SK-N-SH treated with all-trans-retinoic acid at 6 μM for 48 hours (cell line): ENCODE measurements around the gene TNPO2.
A peak's percentile ranks its signal among the peaks of the same experiment; 100 is the strongest.

Experiments
- ATAC-seq: fragments of 200-7000 bp; cut with Tn5 transposase; 3 replicates; pipeline ENCODE4 v1.9.1; 2020; ENCODE audit warnings: mild to moderate bottlenecking, moderate library complexity
- ARNTL ChIP-seq: fragments of 450-650 bp; formaldehyde crosslinking; IDR thresholded peaks from 2 replicates; pipeline ENCODE4 v1.5.0; 2020; ENCODE audit warnings: low read depth, mild to moderate bottlenecking, moderate library complexity, borderline replicate concordance
- BACH2 ChIP-seq: fragments of 250-450 bp; sonication (Bioruptor Pico); IDR thresholded peaks from 2 replicates; pipeline ENCODE4 v1.9.0; 2021; ENCODE audit warnings: mild to moderate bottlenecking, borderline replicate concordance
- CSDC2 ChIP-seq: fragments of 250-450 bp; sonication (Bioruptor Pico); IDR thresholded peaks from 2 replicates; pipeline ENCODE4 v1.5.0; 2020; ENCODE audit warnings: mild to moderate bottlenecking, moderate library complexity
- ESRRG ChIP-seq: fragments of 250-450 bp; sonication (Bioruptor Pico); IDR thresholded peaks from 2 replicates; pipeline ENCODE4 v1.6.1; 2021; ENCODE audit warnings: mild to moderate bottlenecking
- GLIS3 ChIP-seq: fragments of 250-450 bp; sonication (Bioruptor Pico); IDR thresholded peaks from 2 replicates; pipeline ENCODE4 v1.5.0; 2020; ENCODE audit warnings: mild to moderate bottlenecking, moderate library complexity
- ISL1 ChIP-seq: fragments of 250-450 bp; sonication (Bioruptor Pico); IDR thresholded peaks from 2 replicates; pipeline ENCODE4 v2.1.2; 2022; ENCODE audit warnings: mild to moderate bottlenecking, moderate library complexity
- OSR1 ChIP-seq: fragments of 250-450 bp; sonication (Bioruptor Pico); IDR thresholded peaks from 2 replicates; pipeline ENCODE4 v1.8.0; 2022; ENCODE audit warnings: moderate library complexity, mild to moderate bottlenecking, inconsistent platforms
- PPARA ChIP-seq: fragments of 250-450 bp; sonication (Bioruptor Pico); IDR thresholded peaks from 2 replicates; pipeline ENCODE4 v1.5.0; 2020; ENCODE audit warnings: mild to moderate bottlenecking, borderline replicate concordance
- RARB ChIP-seq: fragments of 250-450 bp; sonication (Bioruptor Pico); IDR thresholded peaks from 2 replicates; pipeline ENCODE4 v1.8.0; 2021; ENCODE audit warnings: mild to moderate bottlenecking, moderate library complexity
- SNAI2 ChIP-seq: fragments of 250-450 bp; sonication (Bioruptor Pico); IDR thresholded peaks from 2 replicates; pipeline ENCODE4 v1.5.0; 2020; ENCODE audit warnings: mild to moderate bottlenecking, moderate library complexity
- TCF4 ChIP-seq: fragments of 250-450 bp; sonication (Bioruptor Pico); IDR thresholded peaks from 2 replicates; pipeline ENCODE4 v1.8.0; 2021; ENCODE audit warnings: mild to moderate bottlenecking, moderate library complexity, borderline replicate concordance
- TOX ChIP-seq: fragments of 250-450 bp; sonication (Bioruptor Pico); IDR thresholded peaks from 2 replicates; pipeline ENCODE4 v1.8.0; 2021; ENCODE audit warnings: mild to moderate bottlenecking, moderate library complexity, borderline replicate concordance
- ZC3H10 ChIP-seq: fragments of 250-450 bp; sonication (Bioruptor Pico); IDR thresholded peaks from 2 replicates; pipeline ENCODE4 v1.5.1; 2021; ENCODE audit warnings: mild to moderate bottlenecking, moderate library complexity
- ZFP3 ChIP-seq: fragments of 250-450 bp; sonication (Bioruptor Pico); IDR thresholded peaks from 2 replicates; pipeline ENCODE4 v1.5.0; 2020; ENCODE audit warnings: mild to moderate bottlenecking, moderate library complexity
- ZFP30 ChIP-seq: fragments of 450-650 bp; formaldehyde crosslinking; IDR thresholded peaks from 2 replicates; pipeline ENCODE4 v1.5.0; 2022; ENCODE audit warnings: mild to moderate bottlenecking, moderate library complexity
- ZNF565 ChIP-seq: fragments of 450-650 bp; formaldehyde crosslinking; conservative IDR thresholded peaks from 2 replicates; pipeline ENCODE4 v1.5.0; 2020; ENCODE audit warnings: low read depth, mild to moderate bottlenecking, moderate library complexity
- ZNF70 ChIP-seq: fragments of 450-650 bp; formaldehyde crosslinking; IDR thresholded peaks from 2 replicates; pipeline ENCODE4 v1.5.0; 2020; ENCODE audit warnings: mild to moderate bottlenecking, moderate library complexity
- ZNF8 ChIP-seq: fragments of 450-650 bp; formaldehyde crosslinking; IDR thresholded peaks from 2 replicates; pipeline ENCODE4 v1.5.0; 2020; ENCODE audit warnings: mild to moderate bottlenecking, moderate library complexity
- TF ChIP-seq, protein P1 (sequence below): fragments of 250-450 bp; sonication (Bioruptor Pico); IDR thresholded peaks from 2 replicates; pipeline ENCODE4 v1.8.0; 2021; ENCODE audit warnings: low read depth, mild to moderate bottlenecking, moderate library complexity, borderline replicate concordance
- TF ChIP-seq, protein P2 (sequence below): fragments of 250-450 bp; sonication (Bioruptor Pico); IDR thresholded peaks from 2 replicates; pipeline ENCODE4 v1.5.0; 2020; ENCODE audit warnings: mild to moderate bottlenecking, moderate library complexity
- TF ChIP-seq, protein P3 (sequence below): fragments of 250-450 bp; sonication (Bioruptor Pico); IDR thresholded peaks from 2 replicates; pipeline ENCODE4 v1.5.1; 2021; ENCODE audit warnings: mild to moderate bottlenecking, moderate library complexity
- TF ChIP-seq, protein P4 (sequence below): fragments of 250-450 bp; sonication (Bioruptor Pico); IDR thresholded peaks from 2 replicates; pipeline ENCODE4 v1.8.0; 2020; ENCODE audit warnings: mild to moderate bottlenecking, moderate library complexity, borderline replicate concordance

Gene TNPO2

DNA sequence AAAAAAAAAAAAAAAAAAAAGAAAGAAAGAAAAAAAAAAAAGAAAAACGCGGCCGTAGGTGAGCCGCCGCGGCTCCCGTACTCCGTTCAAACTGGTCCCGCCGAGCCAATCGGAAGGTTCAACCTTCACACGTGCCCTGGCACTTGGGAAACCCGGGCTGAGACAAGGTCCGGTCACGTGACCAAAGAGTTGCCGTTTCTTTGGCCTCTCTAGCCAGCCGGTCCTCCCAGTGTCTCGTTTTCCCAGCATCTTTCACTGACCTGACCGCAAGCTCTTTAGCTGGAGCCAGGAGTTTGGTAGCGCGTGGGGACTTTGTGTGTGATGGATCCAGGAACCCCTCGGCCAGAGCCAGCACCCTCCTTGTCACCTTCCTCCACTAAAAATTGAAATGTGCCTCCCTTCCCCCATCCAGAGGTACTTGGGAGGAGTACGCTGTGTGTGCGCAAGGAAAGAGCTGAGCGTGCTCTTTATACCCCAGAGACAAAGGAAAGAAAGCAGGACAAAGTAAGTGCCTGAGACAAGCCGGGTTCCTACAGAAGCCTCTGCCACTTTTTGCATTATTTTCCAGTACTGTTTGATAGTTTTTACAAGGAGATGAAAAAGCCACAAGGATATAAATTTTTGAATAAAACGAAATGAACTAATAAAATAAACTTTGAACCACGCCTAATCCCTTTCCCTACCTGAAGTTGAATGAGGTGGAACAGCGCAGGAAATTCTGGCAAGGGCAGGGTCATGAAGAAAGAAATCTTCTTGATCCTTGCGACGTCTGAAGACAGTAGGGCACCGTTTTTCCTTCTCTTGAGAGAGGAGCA lies 959 bp downstream of the TNPO2 start:
- no peak for TF ChIP-seq TOX (CRISPR knock-in tag)
- TF ChIP-seq SNAI2 (CRISPR knock-in tag), result peak; percentile 24; the same call in 1 of the 2 replicates
- TF ChIP-seq, all 23 proteins: peak for 1
- ATAC-seq, result peak; percentile 83

DNA sequence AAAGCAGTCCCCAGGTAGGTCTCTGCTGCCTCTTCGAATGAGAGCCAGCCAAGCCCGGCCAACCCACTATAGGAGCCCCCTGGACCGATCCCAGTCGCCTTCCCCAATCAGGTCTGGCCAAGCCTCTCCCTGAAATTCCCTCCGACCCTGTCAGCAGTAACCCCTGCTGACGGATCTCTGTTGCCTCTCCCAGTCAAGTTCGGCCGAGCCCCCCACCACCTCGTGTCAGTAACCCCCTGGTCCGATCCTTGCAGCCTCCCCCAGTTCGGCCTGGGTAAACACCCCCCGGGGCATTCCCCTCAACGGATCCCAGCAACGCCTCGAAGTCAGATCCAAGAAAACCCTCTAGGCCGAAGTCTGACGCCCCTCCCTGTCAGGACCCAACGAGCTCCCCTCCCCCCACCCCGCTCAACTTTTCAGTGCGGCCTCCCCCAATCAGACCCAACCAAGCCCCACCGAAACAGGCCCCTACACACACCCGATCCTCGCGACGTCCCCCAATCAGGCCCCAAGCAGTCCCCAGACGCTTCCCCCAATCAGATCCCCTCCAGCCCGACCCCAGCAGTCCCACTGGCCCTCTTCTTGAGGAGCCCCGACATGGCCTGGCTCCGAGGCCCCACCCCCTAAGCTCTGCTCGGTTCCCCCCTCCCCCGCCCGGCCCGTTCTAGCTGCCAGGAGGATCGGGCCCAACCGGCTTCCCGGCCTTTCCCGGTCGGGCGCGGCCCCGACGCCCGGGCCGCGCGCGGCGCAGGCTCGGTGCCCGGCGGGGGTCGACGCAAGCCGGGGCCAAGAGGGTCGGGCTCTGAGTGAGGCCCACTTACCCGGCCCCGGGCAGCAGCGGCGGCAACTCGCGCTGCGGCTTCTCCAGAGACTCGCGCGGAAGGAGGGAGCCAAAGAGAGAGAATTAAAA lies 1.8 kb downstream of the TNPO2 start:
- ATAC-seq, result peak; percentile 36

DNA sequence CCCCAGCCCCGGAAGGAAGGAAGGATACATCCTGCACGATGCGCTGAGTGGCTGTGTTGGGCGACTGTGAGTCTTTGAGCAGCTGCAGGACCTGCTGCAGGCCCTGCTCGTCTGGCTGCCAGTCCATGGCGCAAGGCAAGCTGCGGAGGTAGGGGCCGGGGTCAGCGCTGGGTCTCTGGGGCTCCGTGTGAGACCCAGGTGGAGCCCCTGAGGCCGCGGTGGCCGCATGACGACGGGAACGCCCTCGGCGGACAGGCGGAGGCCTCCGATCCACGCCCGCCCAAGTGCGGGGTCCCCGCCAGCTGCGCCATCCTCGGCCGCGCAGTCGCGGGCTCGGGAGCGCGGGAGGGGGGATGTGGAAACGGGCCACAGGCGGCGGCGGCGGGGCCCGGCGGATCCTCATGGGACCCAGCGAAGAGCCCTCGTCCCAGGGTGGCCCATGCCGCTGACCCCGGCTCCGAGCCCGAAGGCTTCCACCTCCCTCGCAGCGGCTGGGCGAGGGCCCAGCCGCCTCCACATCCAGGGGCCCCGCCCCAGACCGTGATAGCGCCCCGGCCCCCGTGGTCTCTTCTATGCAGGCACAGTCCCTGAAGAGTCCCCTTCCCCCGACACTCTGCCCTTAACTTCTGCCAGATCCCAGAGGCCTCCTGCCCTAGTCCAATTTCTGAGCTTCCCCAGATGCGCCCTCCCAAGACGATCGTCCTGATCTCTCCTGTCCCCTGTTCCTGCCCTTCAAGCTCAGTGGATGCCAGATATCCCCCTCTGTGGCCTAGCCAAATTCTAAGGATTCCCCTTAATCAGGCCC lies 2.7 kb downstream of the TNPO2 start:
- TF ChIP-seq PPARA (CRISPR knock-in tag), result no peak
- TF ChIP-seq, protein P1, sequence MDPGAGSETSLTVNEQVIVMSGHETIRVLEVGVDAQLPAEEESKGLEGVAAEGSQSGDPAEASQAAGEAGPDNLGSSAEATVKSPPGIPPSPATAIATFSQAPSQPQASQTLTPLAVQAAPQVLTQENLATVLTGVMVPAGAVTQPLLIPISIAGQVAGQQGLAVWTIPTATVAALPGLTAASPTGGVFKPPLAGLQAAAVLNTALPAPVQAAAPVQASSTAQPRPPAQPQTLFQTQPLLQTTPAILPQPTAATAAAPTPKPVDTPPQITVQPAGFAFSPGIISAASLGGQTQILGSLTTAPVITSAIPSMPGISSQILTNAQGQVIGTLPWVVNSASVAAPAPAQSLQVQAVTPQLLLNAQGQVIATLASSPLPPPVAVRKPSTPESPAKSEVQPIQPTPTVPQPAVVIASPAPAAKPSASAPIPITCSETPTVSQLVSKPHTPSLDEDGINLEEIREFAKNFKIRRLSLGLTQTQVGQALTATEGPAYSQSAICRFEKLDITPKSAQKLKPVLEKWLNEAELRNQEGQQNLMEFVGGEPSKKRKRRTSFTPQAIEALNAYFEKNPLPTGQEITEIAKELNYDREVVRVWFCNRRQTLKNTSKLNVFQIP (CRISPR knock-in tag), result no peak
- no peak for TF ChIP-seq TOX (CRISPR knock-in tag)
- no peak for TF ChIP-seq TCF4 (CRISPR knock-in tag)
- no peak for TF ChIP-seq ZFP30 (CRISPR knock-in tag)
- no peak for TF ChIP-seq BACH2 (CRISPR knock-in tag)
- TF ChIP-seq ZNF8, result no peak
- no peak for TF ChIP-seq ZNF70
- no peak for TF ChIP-seq RARB (CRISPR knock-in tag)
- TF ChIP-seq SNAI2 (CRISPR knock-in tag), result no peak
- no peak for TF ChIP-seq ESRRG (CRISPR knock-in tag)
- TF ChIP-seq CSDC2 (CRISPR knock-in tag), result no peak
- no peak for TF ChIP-seq ISL1
- no peak for TF ChIP-seq ZFP3 (CRISPR knock-in tag)
- TF ChIP-seq OSR1 (CRISPR knock-in tag), result no peak
- peak; percentile 3 for ATAC-seq

More for the DNA sequence above, 1.8 kb downstream of the TNPO2 start:
- no peak for TF ChIP-seq ZNF70
- no peak for TF ChIP-seq PPARA (CRISPR knock-in tag)
- TF ChIP-seq ZC3H10, result no peak
- TF ChIP-seq BACH2 (CRISPR knock-in tag), result no peak
- TF ChIP-seq, protein P2, sequence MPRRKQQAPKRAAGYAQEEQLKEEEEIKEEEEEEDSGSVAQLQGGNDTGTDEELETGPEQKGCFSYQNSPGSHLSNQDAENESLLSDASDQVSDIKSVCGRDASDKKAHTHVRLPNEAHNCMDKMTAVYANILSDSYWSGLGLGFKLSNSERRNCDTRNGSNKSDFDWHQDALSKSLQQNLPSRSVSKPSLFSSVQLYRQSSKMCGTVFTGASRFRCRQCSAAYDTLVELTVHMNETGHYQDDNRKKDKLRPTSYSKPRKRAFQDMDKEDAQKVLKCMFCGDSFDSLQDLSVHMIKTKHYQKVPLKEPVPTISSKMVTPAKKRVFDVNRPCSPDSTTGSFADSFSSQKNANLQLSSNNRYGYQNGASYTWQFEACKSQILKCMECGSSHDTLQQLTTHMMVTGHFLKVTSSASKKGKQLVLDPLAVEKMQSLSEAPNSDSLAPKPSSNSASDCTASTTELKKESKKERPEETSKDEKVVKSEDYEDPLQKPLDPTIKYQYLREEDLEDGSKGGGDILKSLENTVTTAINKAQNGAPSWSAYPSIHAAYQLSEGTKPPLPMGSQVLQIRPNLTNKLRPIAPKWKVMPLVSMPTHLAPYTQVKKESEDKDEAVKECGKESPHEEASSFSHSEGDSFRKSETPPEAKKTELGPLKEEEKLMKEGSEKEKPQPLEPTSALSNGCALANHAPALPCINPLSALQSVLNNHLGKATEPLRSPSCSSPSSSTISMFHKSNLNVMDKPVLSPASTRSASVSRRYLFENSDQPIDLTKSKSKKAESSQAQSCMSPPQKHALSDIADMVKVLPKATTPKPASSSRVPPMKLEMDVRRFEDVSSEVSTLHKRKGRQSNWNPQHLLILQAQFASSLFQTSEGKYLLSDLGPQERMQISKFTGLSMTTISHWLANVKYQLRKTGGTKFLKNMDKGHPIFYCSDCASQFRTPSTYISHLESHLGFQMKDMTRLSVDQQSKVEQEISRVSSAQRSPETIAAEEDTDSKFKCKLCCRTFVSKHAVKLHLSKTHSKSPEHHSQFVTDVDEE, result no peak
- no peak for TF ChIP-seq TCF4 (CRISPR knock-in tag)
- TF ChIP-seq ISL1, result no peak
- TF ChIP-seq, protein P1 (CRISPR knock-in tag), result no peak
- no peak for TF ChIP-seq SNAI2 (CRISPR knock-in tag)
- TF ChIP-seq ZFP30 (CRISPR knock-in tag), result no peak
- TF ChIP-seq RARB (CRISPR knock-in tag), result no peak
- TF ChIP-seq ARNTL (CRISPR knock-in tag), result no peak
- TF ChIP-seq GLIS3 (CRISPR knock-in tag), result no peak
- TF ChIP-seq OSR1 (CRISPR knock-in tag), result no peak
- no peak for TF ChIP-seq ZFP3 (CRISPR knock-in tag)
- no peak for TF ChIP-seq CSDC2 (CRISPR knock-in tag)
- TF ChIP-seq, protein P3, sequence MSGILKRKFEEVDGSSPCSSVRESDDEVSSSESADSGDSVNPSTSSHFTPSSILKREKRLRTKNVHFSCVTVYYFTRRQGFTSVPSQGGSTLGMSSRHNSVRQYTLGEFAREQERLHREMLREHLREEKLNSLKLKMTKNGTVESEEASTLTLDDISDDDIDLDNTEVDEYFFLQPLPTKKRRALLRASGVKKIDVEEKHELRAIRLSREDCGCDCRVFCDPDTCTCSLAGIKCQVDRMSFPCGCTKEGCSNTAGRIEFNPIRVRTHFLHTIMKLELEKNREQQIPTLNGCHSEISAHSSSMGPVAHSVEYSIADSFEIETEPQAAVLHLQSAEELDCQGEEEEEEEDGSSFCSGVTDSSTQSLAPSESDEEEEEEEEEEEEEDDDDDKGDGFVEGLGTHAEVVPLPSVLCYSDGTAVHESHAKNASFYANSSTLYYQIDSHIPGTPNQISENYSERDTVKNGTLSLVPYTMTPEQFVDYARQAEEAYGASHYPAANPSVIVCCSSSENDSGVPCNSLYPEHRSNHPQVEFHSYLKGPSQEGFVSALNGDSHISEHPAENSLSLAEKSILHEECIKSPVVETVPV, result no peak
- no peak for TF ChIP-seq ZNF565 (CRISPR knock-in tag)
- TF ChIP-seq, protein P4, sequence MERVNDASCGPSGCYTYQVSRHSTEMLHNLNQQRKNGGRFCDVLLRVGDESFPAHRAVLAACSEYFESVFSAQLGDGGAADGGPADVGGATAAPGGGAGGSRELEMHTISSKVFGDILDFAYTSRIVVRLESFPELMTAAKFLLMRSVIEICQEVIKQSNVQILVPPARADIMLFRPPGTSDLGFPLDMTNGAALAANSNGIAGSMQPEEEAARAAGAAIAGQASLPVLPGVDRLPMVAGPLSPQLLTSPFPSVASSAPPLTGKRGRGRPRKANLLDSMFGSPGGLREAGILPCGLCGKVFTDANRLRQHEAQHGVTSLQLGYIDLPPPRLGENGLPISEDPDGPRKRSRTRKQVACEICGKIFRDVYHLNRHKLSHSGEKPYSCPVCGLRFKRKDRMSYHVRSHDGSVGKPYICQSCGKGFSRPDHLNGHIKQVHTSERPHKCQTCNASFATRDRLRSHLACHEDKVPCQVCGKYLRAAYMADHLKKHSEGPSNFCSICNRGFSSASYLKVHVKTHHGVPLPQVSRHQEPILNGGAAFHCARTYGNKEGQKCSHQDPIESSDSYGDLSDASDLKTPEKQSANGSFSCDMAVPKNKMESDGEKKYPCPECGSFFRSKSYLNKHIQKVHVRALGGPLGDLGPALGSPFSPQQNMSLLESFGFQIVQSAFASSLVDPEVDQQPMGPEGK (CRISPR knock-in tag), result no peak
